ENCODE data around the gene TBCE. TPM values are rescaled to one million over a fixed set of nuclear protein-coding genes. Genes with fewer than 3 reads are reported as not detected.

Gene TBCE
- polyA plus RNA-seq, 3 donors: 15.4 to 19.4 (median 17.6) TPM

- H4K20me1 ChIP-seq (ENCODE audit: insufficient read depth, low read length): no peaks in the 10 kb centered on the region
- Mint-ChIP-seq H3K4me3 (no peak overlapping the region), H3K9me3 (peaks cover 0 to 4% (median 0%) of the 10 kb centered on the region in 7 donors), H3K4me1 (no peaks in the 10 kb centered on the region), H3K27ac (no peak overlapping the region), H3K27me3 (ENCODE audit: low read depth in 3 of 3) (no peaks in the 10 kb centered on the region), H3K36me3 (peaks cover 26 to 41% of the 10 kb centered on the region in 2 donors)
- no peaks in the 10 kb centered on the region for H3K9me3 ChIP-seq (replicated peaks in 1 of 2; ENCODE audit: control insufficient read depth in 1 of 2, insufficient read depth in 1 of 2, low read length in 2 of 2)
- H3K36me3 ChIP-seq (replicated peaks in 1 of 2; ENCODE audit: control insufficient read depth in 1 of 2, insufficient read depth in 2 of 2, low read length in 2 of 2): peaks cover 3 to 56% of the 10 kb centered on the region in 2 donors
- no peaks in the 10 kb centered on the region for H3K27me3 ChIP-seq (ENCODE audit: control insufficient read depth in 2 of 2, insufficient read depth in 2 of 2, low read length in 2 of 2)
- intact Hi-C loops (cut with micrococcal nuclease): no loop called here
- no peak overlapping the region for H3K4me3 ChIP-seq (replicated peaks in 1 of 3; ENCODE audit: low read depth in 2 of 3, low read length in 3 of 3)
- no peak for DNase-seq
- WGBS (ENCODE audit: insufficient coverage): no CpG with 5 or more reads among the region's 3 CpGs
- no peak overlapping the region for H2AFZ ChIP-seq (ENCODE audit: insufficient read depth, low read depth, low read length, poor library complexity, severe bottlenecking)
- no peak for TF ChIP-seq CTCF (IDR thresholded peaks at IDR 0.05)
- H3K4me2 ChIP-seq (replicated peaks; ENCODE audit: extremely low read depth, low read length, poor library complexity, severe bottlenecking): no peak overlapping the region
- no peak overlapping the region for H3K9ac ChIP-seq (ENCODE audit: insufficient read depth, low read length, poor library complexity, severe bottlenecking)
- H3K4me1 ChIP-seq (ENCODE audit: control insufficient read depth in 1 of 2, insufficient read depth in 2 of 2, low read length in 2 of 2): no peaks in the 10 kb centered on the region
- H3K27ac ChIP-seq (ENCODE audit: low read depth in 1 of 2, low read length in 2 of 2): no peak overlapping the region
- H3K79me2 ChIP-seq (ENCODE audit: insufficient read depth, low read length): no peaks in the 10 kb centered on the region
Measured at GRCh38 chr1:235465066-235465465, 97.8 kb downstream of the TBCE start.

- H3K9me3 Mint-ChIP-seq: peaks cover 0 to 4% (median 0%) of the 10 kb centered on the region in 7 donors
- Histone ChIP-seq H3K4me1 (ENCODE audit: control insufficient read depth in 1 of 2, insufficient read depth in 2 of 2, low read length in 2 of 2) (no peaks in the 10 kb centered on the region), H4K20me1 (ENCODE audit: insufficient read depth, low read length) (no peaks in the 10 kb centered on the region), H2AFZ (ENCODE audit: insufficient read depth, low read depth, low read length, poor library complexity, severe bottlenecking) (no peak overlapping the region), H3K4me2 (replicated peaks; ENCODE audit: extremely low read depth, low read length, poor library complexity, severe bottlenecking) (no peak overlapping the region), H3K4me3 (replicated peaks in 1 of 3; ENCODE audit: low read depth in 2 of 3, low read length in 3 of 3) (no peak overlapping the region), H3K36me3 (replicated peaks in 1 of 2; ENCODE audit: control insufficient read depth in 1 of 2, insufficient read depth in 2 of 2, low read length in 2 of 2) (peaks cover 3 to 71% of the 10 kb centered on the region in 2 donors), H3K9ac (ENCODE audit: insufficient read depth, low read length, poor library complexity, severe bottlenecking) (no peak overlapping the region), H3K79me2 (ENCODE audit: insufficient read depth, low read length) (no peaks in the 10 kb centered on the region), H3K27me3 (ENCODE audit: control insufficient read depth in 2 of 2, insufficient read depth in 2 of 2, low read length in 2 of 2) (no peaks in the 10 kb centered on the region), H3K9me3 (replicated peaks in 1 of 2; ENCODE audit: control insufficient read depth in 1 of 2, insufficient read depth in 1 of 2, low read length in 2 of 2) (no peaks in the 10 kb centered on the region), H3K27ac (ENCODE audit: low read depth in 1 of 2, low read length in 2 of 2) (no peak overlapping the region)
- no peaks in the 10 kb centered on the region for H3K27me3 Mint-ChIP-seq (ENCODE audit: low read depth in 3 of 3)
- no peak overlapping the region for H3K27ac Mint-ChIP-seq
- intact Hi-C loops (cut with micrococcal nuclease): no loop called here
- H3K36me3 Mint-ChIP-seq: peaks cover 31 to 52% of the 10 kb centered on the region in 2 donors
- no peak for TF ChIP-seq CTCF (IDR thresholded peaks at IDR 0.05)
- DNase-seq: no peak
- no CpG with 5 or more reads among the region's 3 CpGs for WGBS (ENCODE audit: insufficient coverage)
- no peak overlapping the region for H3K4me3 Mint-ChIP-seq
- no peaks in the 10 kb centered on the region for H3K4me1 Mint-ChIP-seq
Measured at GRCh38 chr1:235468004-235468403, 100.8 kb downstream of the TBCE start.

All from CD14-positive monocyte (primary cell).